DOHH2 (cell line): ENCODE measurements around the gene SLC15A1.

Experiments
- H3F3A ChIP-seq: fragments of 200-600 bp; sonication (generic), shearing (Covaris generic); 2 replicates; pipeline ENCODE4 v1.6.0; 2016; ENCODE audit warnings: antibody characterized with exemption, mild to moderate bottlenecking; ENCODE audit not compliant: control insufficient read depth, insufficient read depth
- H3K27ac ChIP-seq: fragments of 200-600 bp; sonication (generic); 2 replicates; pipeline ENCODE4 v1.5.1; 2014; ENCODE audit warnings: low read depth, mild to moderate bottlenecking, low read length, moderate library complexity
- H3K27me3 ChIP-seq: fragments of 200-600 bp; sonication (generic); 2 replicates; pipeline ENCODE4 v1.6.1; 2014; ENCODE audit warnings: mild to moderate bottlenecking, low read length, mixed read lengths; ENCODE audit not compliant: control insufficient read depth
- H3K36me3 ChIP-seq: fragments of 200-600 bp; sonication (generic); 2 replicates; pipeline ENCODE4 v1.6.1; 2014; ENCODE audit warnings: mild to moderate bottlenecking, low read length, moderate library complexity, mixed read lengths; ENCODE audit not compliant: control insufficient read depth
- H3K4me1 ChIP-seq: fragments of 200-600 bp; sonication (generic); 2 replicates; pipeline ENCODE4 v1.6.1; 2014; ENCODE audit warnings: mild to moderate bottlenecking, low read length, mixed read lengths; ENCODE audit not compliant: control insufficient read depth
- H3K4me2 ChIP-seq: fragments of 200-600 bp; sonication (generic); 2 replicates; pipeline ENCODE4 v1.6.0; 2014; ENCODE audit warnings: mild to moderate bottlenecking, low read length, moderate library complexity
- H3K4me3 ChIP-seq: fragments of 200-600 bp; sonication (generic); 2 replicates; pipeline ENCODE4 v1.5.1; 2014; ENCODE audit warnings: mild to moderate bottlenecking, low read length, mixed read lengths
- H3K79me2 ChIP-seq: fragments of 200-600 bp; sonication (generic); 2 replicates; pipeline ENCODE4 v1.6.1; 2014; ENCODE audit warnings: mild to moderate bottlenecking, low read length, mixed read lengths; ENCODE audit not compliant: control insufficient read depth
- H3K9me2 ChIP-seq: fragments of 200-600 bp; sonication (generic); replicated peaks from 2 replicates; pipeline ENCODE4 v1.6.1; 2014; ENCODE audit warnings: mild to moderate bottlenecking, low read length, mixed read lengths; ENCODE audit not compliant: control insufficient read depth
- H3K9me3 ChIP-seq: fragments of 200-600 bp; sonication (generic); 2 replicates; pipeline ENCODE4 v1.6.1; 2014; ENCODE audit warnings: antibody characterized with exemption, low read length, mixed read lengths; ENCODE audit not compliant: control insufficient read depth, insufficient read depth
- H4K20me1 ChIP-seq: fragments of 200-600 bp; sonication (generic); 2 replicates; pipeline ENCODE4 v1.6.0; 2014; ENCODE audit warnings: low read depth, mild to moderate bottlenecking, antibody characterized with exemption, low read length, moderate library complexity; ENCODE audit not compliant: control insufficient read depth, insufficient read depth
- CTCF ChIP-seq: fragments of 200-600 bp; sonication (generic); IDR thresholded peaks from one replicate; pipeline ENCODE4 v1.5.1; 2014; ENCODE audit warnings: antibody characterized with exemption, mild to moderate bottlenecking, low read depth, low read length; ENCODE audit not compliant: poor library complexity, severe bottlenecking
- EZH2phosphoT487 ChIP-seq: fragments of 200-600 bp; sonication (generic); IDR thresholded peaks from 2 replicates; pipeline ENCODE4 v1.6.1; 2017; ENCODE audit warnings: borderline replicate concordance, mild to moderate bottlenecking, antibody characterized with exemption, low read length, moderate library complexity, mixed read lengths

The SLC15A1 gene

GRCh38 chr13:98796191-98796590 is 43.7 kb upstream of the SLC15A1 start:
- no peak overlapping the region for H3K27ac ChIP-seq
- no peak for TF ChIP-seq EZH2phosphoT487
- TF ChIP-seq CTCF = no peak

GRCh38 chr13:98795220-98795619 is 42.7 kb upstream of the SLC15A1 start:
- Histone ChIP-seq H3K36me3 (no peaks in the 10 kb centered on the region), H3K4me3 (no peak overlapping the region), H3K4me1 (no peaks in the 10 kb centered on the region), H3F3A (no peaks in the 10 kb centered on the region), H3K27ac (no peak overlapping the region), H3K9me2 (no peaks in the 10 kb centered on the region), H3K27me3 (no peaks in the 10 kb centered on the region), H3K9me3 (no peaks in the 10 kb centered on the region), H4K20me1 (no peaks in the 10 kb centered on the region), H3K4me2 (no peak overlapping the region), H3K79me2 (no peaks in the 10 kb centered on the region)
- no peak for TF ChIP-seq CTCF
- no peak for TF ChIP-seq EZH2phosphoT487

More at GRCh38 chr13:98796191-98796590, 43.7 kb upstream of the SLC15A1 start:
- Histone ChIP-seq H3K36me3 (no peaks in the 10 kb centered on the region), H3K79me2 (no peaks in the 10 kb centered on the region), H3K4me2 (no peak overlapping the region), H4K20me1 (no peaks in the 10 kb centered on the region), H3K9me2 (no peaks in the 10 kb centered on the region), H3K27me3 (no peaks in the 10 kb centered on the region), H3K9me3 (no peaks in the 10 kb centered on the region), H3F3A (no peaks in the 10 kb centered on the region), H3K4me3 (no peak overlapping the region), H3K4me1 (no peaks in the 10 kb centered on the region)

GRCh38 chr13:98794498-98794897 is 42.0 kb upstream of the SLC15A1 start:
- no peaks in the 10 kb centered on the region for H3K4me1 ChIP-seq
- no peaks in the 10 kb centered on the region for H3K79me2 ChIP-seq
- no peaks in the 10 kb centered on the region for H4K20me1 ChIP-seq
- H3K4me3 ChIP-seq = no peak overlapping the region
- no peaks in the 10 kb centered on the region for H3F3A ChIP-seq
- no peak overlapping the region for H3K27ac ChIP-seq
- no peaks in the 10 kb centered on the region for H3K36me3 ChIP-seq
- H3K4me2 ChIP-seq = no peak overlapping the region
- H3K9me3 ChIP-seq = no peaks in the 10 kb centered on the region
- TF ChIP-seq EZH2phosphoT487 (no peak), CTCF (no peak)
- no peaks in the 10 kb centered on the region for H3K27me3 ChIP-seq
- H3K9me2 ChIP-seq = no peaks in the 10 kb centered on the region
